OCI-M2 (cell line): ENCODE data around the gene HOOK2.
"Not testable (repeated sequence)": the region's sequence is repeated elsewhere in the genome, so short reads cannot be mapped to it uniquely, and the experiment has no call there.

Experiments used
- DNase-seq: peaks from one replicate; lab custom pipeline; 2025; ENCODE audit not compliant: unreplicated experiment; lab: John Stamatoyannopoulos, UW

Gene HOOK2

DNA sequence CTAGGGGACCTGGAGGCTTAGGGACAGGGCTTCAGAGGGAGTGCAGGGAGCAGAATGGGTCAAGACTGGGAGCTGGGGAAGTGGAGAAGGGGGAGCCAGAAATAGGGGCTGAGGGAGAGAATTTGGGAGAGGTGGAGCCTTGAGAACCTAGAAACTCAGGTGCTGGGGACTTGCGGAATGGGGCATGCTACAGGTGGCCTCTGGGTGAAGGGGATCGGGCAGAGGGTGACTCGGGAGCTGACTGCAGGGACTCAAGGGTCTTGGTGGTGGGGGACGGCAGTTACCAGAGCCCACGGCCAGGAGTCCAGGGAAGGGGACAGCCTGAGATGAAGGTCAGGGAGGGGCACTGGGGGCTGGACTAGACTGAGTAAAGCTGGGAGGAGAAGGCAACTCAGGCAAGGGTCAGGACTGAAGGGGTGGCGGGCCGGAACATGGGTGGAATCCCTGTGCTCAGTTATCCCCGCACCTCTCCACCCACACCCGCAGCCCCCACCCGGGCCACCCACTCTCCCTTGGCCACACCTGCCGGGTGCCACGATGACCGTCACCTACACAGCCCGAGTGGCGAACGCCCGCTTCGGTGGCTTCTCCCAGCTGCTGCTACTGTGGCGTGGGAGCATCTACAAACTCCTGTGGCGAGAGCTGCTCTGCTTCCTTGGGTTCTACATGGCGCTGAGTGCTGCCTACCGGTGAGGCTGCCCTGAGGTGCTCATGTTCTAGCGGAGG lies 23.1 kb downstream of the HOOK2 start:
- DNase-seq: no peak

DNA sequence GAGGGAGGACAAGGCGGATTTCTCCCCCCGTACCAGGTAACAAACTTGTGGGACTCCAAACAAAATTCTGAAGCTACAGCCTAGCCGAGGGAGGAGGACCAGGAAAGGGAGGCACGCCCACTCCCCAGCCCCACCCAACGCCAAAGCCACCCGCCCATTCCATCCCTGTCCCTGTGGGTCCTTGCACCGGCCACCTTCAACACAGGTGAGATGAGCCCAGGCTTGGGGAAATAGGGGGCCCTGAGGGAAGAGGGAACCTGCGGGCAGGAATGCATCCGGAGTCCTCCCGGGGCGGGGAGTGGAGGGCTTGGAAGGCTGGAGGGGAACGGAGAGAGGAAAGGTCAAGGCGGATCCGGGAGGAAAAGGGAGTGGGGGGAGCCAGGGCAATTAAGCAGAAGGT lies 23.7 kb downstream of the HOOK2 start, which contains the start of gene BEST2:
Gene BEST2, plus strand, starts transcription at position 157 of the 400 bp plus-strand sequence. CDS start 802 bp downstream, outside the sequence.
- no peak for DNase-seq

DNA sequence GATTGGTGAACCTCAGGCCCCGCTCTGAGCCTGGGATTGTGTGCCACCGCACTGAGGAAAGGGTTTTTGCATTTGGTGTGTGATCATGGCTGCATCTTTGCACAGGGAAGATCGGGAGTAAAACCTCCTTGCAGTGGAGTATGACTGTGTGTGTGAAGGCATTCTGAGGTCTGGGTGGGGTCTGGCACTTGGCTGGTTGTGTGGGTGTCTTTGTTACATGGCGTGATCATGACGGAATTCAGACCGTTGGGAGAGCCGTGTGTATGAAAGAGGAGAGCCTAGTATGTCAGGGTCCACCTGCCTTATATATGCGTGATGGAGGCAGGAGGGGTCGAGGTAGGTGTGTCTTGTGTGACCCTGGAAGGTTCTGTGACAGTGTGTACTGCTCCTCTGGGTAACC lies 24.5 kb downstream of the HOOK2 start:
- DNase-seq: no peak

DNA sequence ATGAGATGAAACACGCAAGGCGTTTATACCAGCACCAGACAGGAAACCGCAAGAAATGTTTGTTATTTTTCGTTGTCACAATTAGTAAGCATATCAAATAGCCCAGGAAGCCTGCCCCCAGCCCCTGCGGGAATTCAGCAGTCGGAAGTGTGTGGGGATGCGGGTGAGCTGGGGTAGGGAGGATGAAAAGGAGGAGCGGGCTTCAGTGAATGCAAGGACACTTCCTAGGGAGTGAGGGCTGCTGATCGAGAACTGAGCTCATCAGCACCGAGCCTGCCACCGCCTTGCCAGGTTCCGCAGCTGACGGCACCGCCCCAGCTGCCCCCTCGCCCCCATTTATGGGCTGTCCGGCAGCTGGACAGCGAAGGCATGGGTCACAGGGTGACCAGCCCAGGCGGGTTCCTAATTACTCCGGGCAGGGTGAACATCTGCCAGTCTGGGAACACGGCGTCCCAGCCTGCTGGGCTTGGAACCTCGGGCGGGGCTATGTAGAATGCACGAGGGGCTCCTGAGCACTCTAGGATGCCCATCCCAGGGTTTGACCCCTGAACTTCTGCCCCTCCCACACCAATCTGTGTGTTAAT lies 25.3 kb downstream of the HOOK2 start:
- DNase-seq: no peak

DNA sequence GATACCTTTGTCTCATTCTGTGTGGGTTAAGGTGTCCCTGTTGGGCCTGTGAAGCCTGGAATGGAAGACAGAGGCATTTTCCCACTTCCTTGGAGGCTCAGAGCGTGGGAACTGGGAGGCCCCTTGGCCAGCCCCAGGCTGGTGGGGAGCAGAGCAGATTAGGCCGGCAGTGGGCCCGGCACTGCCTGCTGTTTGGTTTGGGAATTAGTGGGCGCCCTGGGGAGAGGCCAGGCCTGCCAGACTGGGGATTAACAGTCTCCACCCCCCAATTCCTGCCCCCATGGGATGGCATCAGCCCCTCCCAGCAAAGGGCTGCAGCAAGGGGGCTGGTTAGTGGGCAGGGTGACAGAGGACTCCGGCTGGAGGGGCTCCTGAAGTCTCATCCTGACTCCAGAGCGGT lies 26.9 kb downstream of the HOOK2 start:
- no peak for DNase-seq

DNA sequence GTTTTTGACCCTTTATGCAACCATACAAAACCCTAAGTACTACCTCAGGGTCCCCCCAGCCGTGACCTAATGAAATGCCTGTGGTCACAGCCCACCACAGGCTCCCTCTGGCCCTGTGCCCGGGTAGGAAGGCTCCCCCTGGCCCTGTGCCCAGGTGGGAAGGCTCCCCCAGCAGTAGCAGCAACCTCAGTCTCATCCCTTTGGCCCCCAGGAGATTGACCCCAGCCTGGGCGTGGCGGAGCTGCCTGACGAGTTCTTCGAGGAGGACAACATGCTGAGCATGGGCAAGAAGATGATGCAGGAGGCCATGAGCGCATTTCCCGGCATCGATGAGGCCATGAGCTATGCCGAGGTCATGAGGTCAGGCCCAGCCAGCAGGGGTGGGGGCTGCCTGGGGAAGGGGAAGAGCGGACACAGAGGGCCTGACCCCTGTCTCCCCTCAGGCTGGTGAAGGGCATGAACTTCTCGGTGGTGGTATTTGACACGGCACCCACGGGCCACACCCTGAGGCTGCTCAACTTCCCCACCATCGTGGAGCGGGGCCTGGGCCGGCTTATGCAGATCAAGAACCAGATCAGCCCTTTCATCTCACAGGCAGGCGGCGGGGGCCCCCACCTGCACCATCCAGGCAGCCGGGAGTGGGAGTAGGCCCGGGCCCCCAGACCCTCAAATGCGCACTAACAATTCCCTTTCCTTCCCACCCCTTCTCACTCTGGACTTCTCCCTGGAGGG lies 30.0 kb downstream of the HOOK2 start:
- no peak for DNase-seq

DNA sequence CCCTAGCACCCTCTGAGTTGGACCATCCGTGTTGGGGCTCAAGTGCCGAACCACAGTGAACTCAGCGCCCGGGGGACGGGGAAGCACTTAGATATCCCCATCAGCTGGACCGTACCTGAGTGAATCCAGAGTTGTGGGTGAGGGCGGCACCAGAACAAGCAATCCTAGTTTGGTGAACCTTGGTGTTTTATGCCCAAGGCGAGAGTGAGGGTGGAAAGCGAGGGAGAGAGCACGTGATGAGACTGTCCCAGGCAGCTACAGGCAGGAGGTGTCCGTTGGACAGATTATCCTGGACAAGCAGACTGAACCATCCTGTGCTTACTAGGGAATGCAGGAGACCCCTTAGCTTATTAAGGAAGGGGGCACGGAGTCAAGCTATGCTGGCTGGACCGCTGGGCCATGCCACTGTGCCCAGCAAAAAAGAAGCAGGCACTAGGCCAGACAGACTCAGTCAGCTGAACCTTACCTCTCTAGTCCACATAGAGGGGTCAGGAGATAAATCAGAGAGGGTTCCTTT lies 37.5 kb downstream of the HOOK2 start:
- DNase-seq: no peak

DNA sequence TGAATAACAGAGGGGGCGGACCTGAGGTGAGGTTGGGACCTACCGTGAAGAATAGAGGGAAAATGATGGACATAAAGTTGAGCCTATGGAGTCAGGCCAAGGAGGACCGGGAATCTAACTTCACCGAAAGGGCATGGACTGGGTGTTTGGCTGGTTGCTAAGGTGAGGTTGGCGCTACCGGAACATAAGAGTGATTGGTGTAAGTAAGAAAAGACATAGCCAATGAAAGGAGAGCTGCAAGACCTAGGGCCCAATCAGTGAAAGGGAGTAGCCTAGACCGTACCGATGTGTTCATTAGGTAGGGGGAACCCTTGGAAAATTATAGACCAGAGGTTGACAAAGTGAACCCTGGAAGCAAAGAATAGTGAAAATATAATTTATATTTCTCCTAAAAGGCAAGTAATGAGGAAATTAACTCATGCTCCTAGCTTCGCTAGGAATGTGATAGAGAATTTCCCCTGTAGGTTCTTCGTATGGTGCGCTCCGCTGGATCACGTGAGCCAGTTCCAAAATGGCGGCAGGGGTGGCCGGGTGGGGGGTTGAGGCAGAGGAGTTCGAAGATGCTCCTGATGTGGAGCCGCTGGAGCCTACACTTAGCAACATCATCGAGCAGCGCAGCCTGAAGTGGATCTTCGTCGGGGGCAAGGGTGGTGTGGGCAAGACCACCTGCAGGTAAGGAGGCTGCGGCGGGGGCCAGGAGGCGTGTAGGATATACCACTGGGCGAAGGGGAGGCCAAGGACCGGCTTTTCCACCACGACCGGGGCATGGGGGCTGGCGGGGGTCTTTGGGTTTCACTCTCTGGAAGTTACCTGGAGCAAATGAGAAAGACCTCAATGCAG lies 38.1 kb downstream of the HOOK2 start, which contains the start of gene GET3:
Gene GET3, plus strand, starts transcription at position 503 of the 840 bp plus-strand sequence. Its CDS starts 9 bp downstream, at position 512.
- DNase-seq: peak; percentile 100

DNA sequence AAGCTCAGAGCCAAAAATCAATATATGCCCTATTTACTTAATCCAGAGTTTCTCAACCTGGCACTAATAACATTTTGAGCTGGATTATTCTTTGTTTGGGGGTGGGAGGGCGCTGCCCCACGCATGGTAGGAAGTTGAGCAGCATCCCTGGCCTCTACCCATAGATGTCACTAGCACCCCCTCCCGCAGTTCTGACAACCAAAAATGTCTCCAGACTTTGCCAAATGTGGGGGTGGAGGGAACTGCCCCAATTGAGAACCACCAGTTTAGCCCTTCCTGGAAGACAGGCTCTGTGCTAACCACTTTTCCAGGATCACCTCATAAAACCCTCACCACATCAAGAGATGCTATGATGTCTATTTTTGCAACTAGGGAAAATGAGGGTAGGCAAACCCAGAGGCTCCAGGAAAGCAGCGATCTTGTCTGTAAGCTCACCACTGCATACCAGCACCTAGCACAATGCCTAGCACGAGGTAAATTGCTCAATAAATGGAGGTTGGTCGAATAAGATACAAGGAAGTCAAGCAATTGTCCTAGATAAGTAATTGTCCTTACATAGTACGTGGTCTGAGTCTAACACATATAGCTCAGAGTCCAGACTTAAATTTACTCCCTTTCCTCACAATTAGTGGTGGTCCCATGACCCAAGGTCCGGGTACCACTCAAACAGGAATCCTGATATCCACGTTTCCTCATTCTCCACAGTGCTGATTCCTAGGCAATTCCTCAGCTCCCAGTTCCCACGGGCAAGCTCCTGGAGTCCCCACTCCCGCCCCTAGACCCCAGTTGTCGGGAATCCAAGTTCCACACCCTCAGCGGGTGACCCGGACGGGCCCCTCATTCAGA lies 41.8 kb downstream of the HOOK2 start:
- DNase-seq: no peak

DNA sequence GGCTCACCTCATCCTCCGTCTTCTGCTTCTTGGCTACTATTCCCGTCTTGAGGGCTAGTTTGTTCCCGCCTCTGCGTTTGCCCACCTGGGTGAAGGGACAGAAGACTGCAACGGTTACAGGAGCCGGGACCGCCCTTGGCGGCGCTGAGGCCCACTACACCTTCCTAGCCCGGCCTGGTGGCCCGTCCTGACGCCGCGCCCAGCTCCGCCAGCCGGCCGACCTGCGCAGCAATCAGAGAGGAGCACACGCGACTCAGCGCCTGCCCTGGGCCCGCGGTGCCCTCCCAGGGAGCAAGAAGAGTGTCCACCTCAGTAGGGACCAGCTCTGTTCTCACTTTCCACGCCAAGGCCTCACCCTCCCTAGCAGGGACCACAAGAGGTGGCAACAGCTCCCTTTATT lies 44.0 kb downstream of the HOOK2 start:
- no peak for DNase-seq

DNA sequence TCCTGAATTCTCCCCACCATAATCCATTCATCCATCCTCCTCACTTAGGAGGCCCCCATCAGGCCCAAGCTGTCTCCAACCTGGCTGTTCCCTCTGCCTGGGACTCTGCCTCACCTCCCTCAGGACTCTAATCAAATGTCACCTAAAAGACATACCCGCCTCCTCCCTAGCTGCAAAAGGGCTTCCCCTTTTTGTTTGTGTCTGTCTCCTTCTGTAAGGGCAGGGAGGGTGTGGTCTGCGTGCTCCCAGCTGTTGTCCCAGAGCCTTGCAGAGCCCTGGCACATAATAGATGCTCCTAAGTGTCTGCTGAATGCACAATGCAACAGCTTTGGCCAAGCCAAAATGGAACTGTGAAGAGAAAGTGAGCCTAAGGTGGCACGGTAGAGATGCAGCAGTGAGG lies 45.3 kb downstream of the HOOK2 start:
- DNase-seq: no peak

DNA sequence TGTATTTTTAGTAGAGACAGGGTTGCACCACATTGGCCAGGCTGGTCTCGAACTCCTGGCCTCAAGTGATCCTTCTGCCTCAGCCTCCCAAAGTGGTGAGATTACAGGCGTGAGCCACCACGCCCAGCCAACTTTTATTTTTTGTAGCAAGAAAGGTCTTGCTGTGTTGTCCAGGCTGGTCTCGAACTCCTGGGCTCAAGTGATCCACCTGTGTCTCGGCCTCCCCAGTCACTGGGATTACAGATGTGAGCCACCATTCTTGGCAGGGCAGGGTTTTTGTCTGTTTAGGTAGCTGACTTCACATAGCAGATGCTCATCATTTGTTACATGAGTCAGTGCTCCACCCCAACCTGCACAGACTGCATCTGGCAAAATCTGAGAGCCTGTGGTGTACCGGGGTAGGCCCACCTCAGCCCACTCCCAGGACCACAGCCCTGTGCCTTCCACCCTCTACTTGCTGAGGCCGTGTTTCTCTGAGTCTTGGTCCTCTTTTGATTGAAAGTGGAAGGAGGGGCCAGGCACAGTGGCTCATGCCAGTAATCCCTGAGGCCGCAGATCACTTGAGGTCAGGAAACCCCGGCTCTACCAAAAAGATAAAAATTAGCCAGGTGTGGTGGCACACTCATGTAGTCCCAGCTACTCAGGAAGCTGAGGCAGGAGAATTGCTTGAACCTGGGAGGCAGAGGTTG lies 47.5 kb downstream of the HOOK2 start:
- DNase-seq: no peak

DNA sequence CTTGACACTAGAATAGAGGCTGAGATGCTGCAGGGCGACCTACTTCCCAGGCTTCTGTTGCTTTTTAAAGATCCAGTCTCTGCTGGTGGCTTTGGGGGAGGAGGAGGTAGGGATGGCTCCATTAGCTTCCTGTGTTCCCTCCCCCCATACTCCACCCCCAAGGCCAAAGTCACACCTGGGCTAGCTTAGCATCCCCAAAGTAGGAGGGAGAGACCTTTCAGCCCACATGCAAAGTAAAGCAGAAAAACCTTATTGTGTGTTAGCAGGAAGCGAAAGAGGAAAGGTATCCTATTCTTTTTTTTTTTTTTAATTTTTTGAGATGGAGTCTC lies 48.4 kb downstream of the HOOK2 start:
- DNase-seq: no peak

DNA sequence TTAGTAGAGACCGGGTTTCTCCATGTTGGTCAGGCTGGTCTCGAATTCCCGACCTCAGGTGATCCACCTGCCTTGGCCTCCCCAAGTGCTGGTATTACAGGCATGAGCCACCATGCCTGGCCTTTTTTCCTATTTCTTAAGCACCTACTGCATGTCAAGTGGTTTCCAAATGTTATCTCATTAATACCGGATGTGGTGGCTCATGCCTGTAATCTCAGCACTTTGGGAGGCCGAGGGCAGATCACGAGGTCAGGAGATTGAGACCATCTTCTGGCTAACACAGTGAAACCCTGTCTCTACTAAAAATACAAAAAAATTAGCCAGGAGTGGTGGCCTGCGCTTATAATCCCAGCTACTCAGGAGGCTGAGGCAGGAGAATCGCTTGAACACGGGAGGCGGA lies 49.7 kb downstream of the HOOK2 start:
- DNase-seq: not testable (repeated sequence)

DNA sequence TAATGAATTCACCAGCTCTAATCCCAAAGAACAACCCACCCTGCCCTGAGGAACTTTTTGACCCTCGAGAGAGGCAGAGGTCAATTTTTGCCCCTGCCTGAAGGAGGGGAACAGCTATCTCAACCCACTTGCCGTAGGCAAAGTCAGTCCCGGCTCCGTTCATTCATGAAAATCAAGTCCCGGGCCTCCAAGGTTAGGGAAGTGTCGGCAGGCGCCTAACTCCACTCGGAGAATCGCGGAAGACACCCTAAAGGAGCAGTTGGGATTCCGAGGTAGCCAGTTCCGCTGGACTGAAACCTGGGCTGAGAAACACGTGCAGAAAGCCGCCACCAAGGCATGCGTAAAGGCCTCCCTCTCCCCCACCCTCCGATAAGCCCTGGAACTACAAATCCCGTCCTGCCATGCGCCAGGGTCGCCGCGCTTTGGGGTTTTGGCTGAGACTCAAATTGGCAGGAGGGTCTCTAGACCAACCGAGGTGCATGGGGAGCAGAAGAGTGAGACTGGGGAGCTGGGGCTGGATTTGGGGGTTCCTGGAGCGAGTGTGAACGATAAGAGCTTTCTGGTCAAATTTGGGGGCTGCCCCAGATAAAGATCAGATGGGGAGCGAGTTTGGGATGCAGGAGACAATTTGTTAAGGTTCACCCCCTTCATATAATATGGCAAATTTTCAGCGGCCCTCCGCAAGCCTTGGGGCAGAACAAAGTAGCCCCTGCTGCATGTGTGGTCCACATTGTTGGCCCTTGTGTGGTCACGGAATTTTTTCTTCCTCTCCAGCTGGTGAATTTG lies 51.5 kb downstream of the HOOK2 start, which contains the start of gene TNPO2:
Gene TNPO2, minus strand, starts transcription at position 292 of the 786 bp plus-strand sequence. CDS start 2,955 bp downstream, outside the sequence.
- DNase-seq: peak; percentile 97

DNA sequence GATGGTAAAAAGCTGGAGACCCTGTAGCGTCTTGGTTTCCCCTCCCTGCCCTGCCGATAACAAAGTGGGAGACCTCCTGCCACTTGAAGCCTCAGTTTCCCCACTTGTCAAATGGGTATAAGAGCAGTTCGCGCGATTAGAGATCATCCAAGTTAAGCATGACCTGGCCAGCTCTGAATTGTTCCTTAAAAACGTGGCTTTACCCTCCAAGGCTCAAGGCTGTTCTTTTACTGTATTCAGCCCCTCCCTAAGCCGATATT lies 52.0 kb downstream of the HOOK2 start:
- DNase-seq: no peak

DNA sequence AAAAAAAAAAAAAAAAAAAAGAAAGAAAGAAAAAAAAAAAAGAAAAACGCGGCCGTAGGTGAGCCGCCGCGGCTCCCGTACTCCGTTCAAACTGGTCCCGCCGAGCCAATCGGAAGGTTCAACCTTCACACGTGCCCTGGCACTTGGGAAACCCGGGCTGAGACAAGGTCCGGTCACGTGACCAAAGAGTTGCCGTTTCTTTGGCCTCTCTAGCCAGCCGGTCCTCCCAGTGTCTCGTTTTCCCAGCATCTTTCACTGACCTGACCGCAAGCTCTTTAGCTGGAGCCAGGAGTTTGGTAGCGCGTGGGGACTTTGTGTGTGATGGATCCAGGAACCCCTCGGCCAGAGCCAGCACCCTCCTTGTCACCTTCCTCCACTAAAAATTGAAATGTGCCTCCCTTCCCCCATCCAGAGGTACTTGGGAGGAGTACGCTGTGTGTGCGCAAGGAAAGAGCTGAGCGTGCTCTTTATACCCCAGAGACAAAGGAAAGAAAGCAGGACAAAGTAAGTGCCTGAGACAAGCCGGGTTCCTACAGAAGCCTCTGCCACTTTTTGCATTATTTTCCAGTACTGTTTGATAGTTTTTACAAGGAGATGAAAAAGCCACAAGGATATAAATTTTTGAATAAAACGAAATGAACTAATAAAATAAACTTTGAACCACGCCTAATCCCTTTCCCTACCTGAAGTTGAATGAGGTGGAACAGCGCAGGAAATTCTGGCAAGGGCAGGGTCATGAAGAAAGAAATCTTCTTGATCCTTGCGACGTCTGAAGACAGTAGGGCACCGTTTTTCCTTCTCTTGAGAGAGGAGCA lies 52.6 kb downstream of the HOOK2 start:
- peak; percentile 99 for DNase-seq
